ENCODE results near the gene RBM25. TPM values are rescaled to one million over a fixed set of nuclear protein-coding genes. Genes with fewer than 3 reads are reported as not detected.

RBM25 gene
- total and polyA plus RNA-seq, 10 of the 15 experiments (the other 5 are each of a cell fraction or from before 2014, with no cell fraction given): 43.4 to 125 (median 74.1) TPM

GRCh38 chr14:73166399-73166798, 108.1 kb downstream of the RBM25 start:
- Histone ChIP-seq H3K9me3 (replicated peaks; ENCODE audit: control insufficient read depth, insufficient read depth, low read length) (no peaks in the 10 kb centered on the region), H3K9ac (ENCODE audit: control insufficient read depth, insufficient read depth, low read length) (no peak overlapping the region), H3K36me3 (ENCODE audit: control insufficient read depth in 2 of 2, insufficient read depth in 2 of 2, low read length in 1 of 2) (peaks cover 11 to 23% of the 10 kb centered on the region in 2 experiments), H3K4me3 (no peak overlapping the region), H2AFZ (ENCODE audit: control insufficient read depth, low read depth, low read length) (no peak overlapping the region), H3K27me3 (replicated peaks in 1 of 2; ENCODE audit: control insufficient read depth in 2 of 2, insufficient read depth in 2 of 2, low read length in 1 of 2) (no peaks in the 10 kb centered on the region), H3K27ac (ENCODE audit: control insufficient read depth, insufficient read depth) (no peak overlapping the region), H3K79me2 (ENCODE audit: control insufficient read depth, insufficient read depth, low read length) (no peaks in the 10 kb centered on the region), H3K4me1 (ENCODE audit: control insufficient read depth, insufficient read depth, low read length) (no peaks in the 10 kb centered on the region), H3K4me2 (ENCODE audit: control insufficient read depth, insufficient read depth) (no peak overlapping the region), H4K20me1 (ENCODE audit: control insufficient read depth, insufficient read depth) (no peaks in the 10 kb centered on the region)
- ChIA-PET SMC1A (ENCODE audit: uncharacterized antibody, unreplicated experiment) (no interaction called here), POLR2A (no interaction called here), CTCF (no interaction called here), RAD21 (ENCODE audit: unreplicated experiment) (no interaction called here)
- FAIRE-seq (no peak), DNase-seq (ENCODE audit: low read depth, low spot score) (no peak), ATAC-seq (no peak)
- in situ Hi-C loops (cut with MboI): loop anchor here (5.0 kb wide), 1 partner anchor 306 kb away; no protein-coding TSS in a partner anchor
- intact Hi-C loops (cut with micrococcal nuclease; ENCODE audit: unreplicated experiment): no loop called here
- 100% methylated on average over 1 of the region's 1 CpG for WGBS (ENCODE audit: insufficient coverage, insufficient replicate concordance, low lambda C conversion rate, missing lambda C conversion rate)
- no peak for TF ChIP-seq BMI1 (IDR thresholded peaks at IDR 0.05; ENCODE audit: borderline replicate concordance)
- no peak for TF ChIP-seq CBFB (IDR thresholded peaks at IDR 0.05; ENCODE audit: low read depth)
- no peak for TF ChIP-seq STAT3 (IDR thresholded peaks at IDR 0.05; ENCODE audit: low read depth, low read length)
- no TSS peak for BruUV-seq (replicated peaks)

DNA sequence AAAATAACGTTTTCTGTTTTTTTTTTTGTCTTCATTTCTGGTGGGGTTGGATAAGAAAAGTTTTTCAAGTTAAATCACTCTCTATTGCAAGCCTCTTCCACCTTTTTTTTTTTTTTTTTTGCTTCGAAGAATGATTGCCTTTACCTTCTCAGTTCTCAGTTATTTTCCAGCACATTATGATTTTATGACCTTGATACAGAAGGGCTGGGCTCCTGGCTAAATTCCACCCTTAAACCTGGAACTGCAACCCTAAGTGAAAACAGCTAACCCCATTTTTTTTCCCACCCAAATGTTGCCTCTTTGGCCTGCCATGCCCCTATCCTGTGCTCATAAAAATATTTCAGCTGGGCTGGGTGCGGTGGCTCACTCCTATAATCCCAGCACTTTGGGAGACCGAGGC, 109.4 kb downstream of the RBM25 start:
- FAIRE-seq: no peak
- SMC1A ChIA-PET (ENCODE audit: uncharacterized antibody, unreplicated experiment): interaction anchor here (0.6 kb wide), 1 partner anchor 304 kb away, joined by 3 read pairs; no protein-coding TSS in a partner anchor
- POLR2A ChIA-PET: interaction anchor here (0.7 to 1.0 kb wide), 2 partner anchors 41 to 104 kb away, joined by 4 to 7 read pairs; no protein-coding TSS in a partner anchor
- TF ChIP-seq ZNF217 (IDR thresholded peaks at IDR 0.05): no peak
- TF ChIP-seq HDGF (IDR thresholded peaks at IDR 0.05): no peak
- no peak for TF ChIP-seq NFIC (IDR thresholded peaks at IDR 0.05; ENCODE audit: low read depth, low read length)
- TF ChIP-seq CBX3 (IDR thresholded peaks at IDR 0.05; ENCODE audit: borderline replicate concordance, low read depth): no peak
- no peak for TF ChIP-seq TCF7 (IDR thresholded peaks at IDR 0.05; ENCODE audit: borderline replicate concordance)
- no peak for TF ChIP-seq NFYA (IDR thresholded peaks at IDR 0.05; ENCODE audit: borderline replicate concordance, low read depth, low read length)
- TF ChIP-seq YBX1 (IDR thresholded peaks at IDR 0.05): no peak
- TF ChIP-seq STAT1 (conservative IDR thresholded peaks at IDR 0.05): no peak
- no peak for TF ChIP-seq CREB1 (IDR thresholded peaks at IDR 0.05; ENCODE audit: low read depth)
- no peak for TF ChIP-seq BCLAF1 (IDR thresholded peaks at IDR 0.05)
- TF ChIP-seq PBX3 (IDR thresholded peaks at IDR 0.05; ENCODE audit: insufficient replicate concordance, low read depth, low read length): no peak
- TF ChIP-seq JUND (IDR thresholded peaks at IDR 0.05; ENCODE audit: low read depth, low read length): no peak

More for the DNA sequence above, 109.4 kb downstream of the RBM25 start:
- Histone ChIP-seq H3K9me3 (replicated peaks; ENCODE audit: control insufficient read depth, insufficient read depth, low read length) (no peaks in the 10 kb centered on the region), H3K9ac (ENCODE audit: control insufficient read depth, insufficient read depth, low read length) (no peak overlapping the region), H3K4me3 (no peak overlapping the region), H3K27ac (ENCODE audit: control insufficient read depth, insufficient read depth) (no peak overlapping the region), H3K27me3 (replicated peaks in 1 of 2; ENCODE audit: control insufficient read depth in 2 of 2, insufficient read depth in 2 of 2, low read length in 1 of 2) (no peaks in the 10 kb centered on the region), H3K4me1 (ENCODE audit: control insufficient read depth, insufficient read depth, low read length) (no peaks in the 10 kb centered on the region), H3K36me3 (ENCODE audit: control insufficient read depth in 2 of 2, insufficient read depth in 2 of 2, low read length in 1 of 2) (peaks cover 8 to 29% of the 10 kb centered on the region in 2 experiments), H3K4me2 (ENCODE audit: control insufficient read depth, insufficient read depth) (no peak overlapping the region), H4K20me1 (ENCODE audit: control insufficient read depth, insufficient read depth) (no peaks in the 10 kb centered on the region), H2AFZ (ENCODE audit: control insufficient read depth, low read depth, low read length) (no peak overlapping the region), H3K79me2 (ENCODE audit: control insufficient read depth, insufficient read depth, low read length) (no peaks in the 10 kb centered on the region)
- ATAC-seq (no peak), DNase-seq (ENCODE audit: low read depth, low spot score) (no peak)
- in situ Hi-C loops (cut with MboI): loop anchor here (5.0 kb wide), 1 partner anchor 305 kb away; no protein-coding TSS in a partner anchor
- WGBS (ENCODE audit: insufficient coverage, insufficient replicate concordance, low lambda C conversion rate, missing lambda C conversion rate): 79% methylated on average over 3 of the region's 4 CpGs
- intact Hi-C loops (cut with micrococcal nuclease; ENCODE audit: unreplicated experiment): no loop called here
- no TSS peak for BruUV-seq (replicated peaks)
- ChIA-PET CTCF (interaction anchor here (0.5 to 0.9 kb wide), 3 partner anchors 74 to 653 kb away, joined by 3 read pairs; no protein-coding TSS in a partner anchor), RAD21 (ENCODE audit: unreplicated experiment) (interaction anchor here (1.0 kb wide), 1 partner anchor 465 kb away, joined by 4 read pairs; no protein-coding TSS in a partner anchor)
